Measurements from ENCODE around the gene ABCD4. TPM values are rescaled to one million over a fixed set of nuclear protein-coding genes. Genes with fewer than 3 reads are reported as not detected.
"Not testable (repeated sequence)": the region's sequence is repeated elsewhere in the genome, so short reads cannot be mapped to it uniquely, and the experiment has no call there.

Gene ABCD4
- polyA plus RNA-seq = 10 to 100 TPM; 26.3 to 34.6 (median 31.9) TPM

- Mint-ChIP-seq H3K4me1 (peaks cover 30 to 35% of the 10 kb centered on the region in 2 donors), H3K27ac (peak within 1 kb of the TSS; percentile 85 to 97 (median 93)), H3K27me3 (ENCODE audit: low read depth in 3 of 3) (peaks cover 0 to 4% (median 0%) of the 10 kb centered on the region in 3 donors), H3K36me3 (peaks cover 5 to 7% (median 6%) of the 10 kb centered on the region in 3 donors), H3K4me3 (peak within 1 kb of the TSS; percentile 94 to 100 (median 97)), H3K9me3 (no peaks in the 10 kb centered on the region)
- peak; percentile 86 to 89 (median 87) for DNase-seq
Measured at GRCh38 chr14:74302634-74303569, at the start of gene ABCD4. TSS of gene ABCD4 (minus strand) at chr14:74302934. CDS start at chr14:74302912, 22 bp downstream.

- DNase-seq = no peak
- Mint-ChIP-seq H3K4me3 (no peak overlapping the region), H3K9me3 (no peaks in the 10 kb centered on the region), H3K4me1 (no peaks in the 10 kb centered on the region), H3K27ac (no peak overlapping the region), H3K36me3 (no peaks in the 10 kb centered on the region), H3K27me3 (ENCODE audit: low read depth in 3 of 3) (peaks cover 0 to 7% (median 0%) of the 10 kb centered on the region in 3 donors)
Measured at GRCh38 chr14:74350928-74351323, 48.2 kb upstream of the ABCD4 start.

DNA sequence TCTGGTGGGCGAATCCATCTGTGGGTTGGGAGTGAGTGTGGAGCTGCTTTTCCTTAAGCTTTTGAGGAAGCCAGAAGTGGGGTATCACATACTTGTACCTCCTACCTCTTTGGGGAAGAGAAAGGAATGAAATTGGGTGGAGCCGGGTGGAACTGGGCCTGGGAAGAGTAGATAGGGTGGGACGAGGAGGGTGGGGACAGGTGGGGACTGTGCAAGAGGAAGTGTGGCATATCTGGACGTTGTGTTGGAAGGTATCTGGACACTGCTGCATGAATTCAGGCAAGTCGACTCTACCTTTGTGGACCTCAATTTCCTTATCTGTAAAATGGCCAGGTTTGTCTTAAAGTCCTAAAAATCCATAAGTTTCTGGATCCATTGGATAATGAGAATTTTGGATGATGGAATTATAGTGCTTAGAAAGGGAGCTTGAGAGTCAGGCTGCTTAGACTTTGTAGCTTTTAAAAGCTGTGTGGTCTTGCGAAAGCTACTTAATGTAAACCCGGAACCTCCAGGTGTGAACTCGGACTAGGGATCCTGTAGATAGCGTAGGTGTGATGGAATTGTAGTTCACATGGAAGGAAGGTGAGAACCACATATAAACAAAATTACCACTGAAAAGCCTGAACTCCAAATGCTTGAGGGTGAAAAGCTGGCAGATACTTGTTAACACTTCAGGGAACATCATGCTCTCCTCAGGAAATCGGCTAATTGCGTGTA, 47.6 kb upstream of the ABCD4 start:
- DNase-seq = no peak
- Mint-ChIP-seq H3K4me3 (no peak overlapping the region), H3K27ac (no peak overlapping the region), H3K36me3 (no peaks in the 10 kb centered on the region), H3K27me3 (ENCODE audit: low read depth in 3 of 3) (peaks cover 0 to 7% (median 0%) of the 10 kb centered on the region in 3 donors), H3K4me1 (no peaks in the 10 kb centered on the region), H3K9me3 (no peaks in the 10 kb centered on the region)

DNA sequence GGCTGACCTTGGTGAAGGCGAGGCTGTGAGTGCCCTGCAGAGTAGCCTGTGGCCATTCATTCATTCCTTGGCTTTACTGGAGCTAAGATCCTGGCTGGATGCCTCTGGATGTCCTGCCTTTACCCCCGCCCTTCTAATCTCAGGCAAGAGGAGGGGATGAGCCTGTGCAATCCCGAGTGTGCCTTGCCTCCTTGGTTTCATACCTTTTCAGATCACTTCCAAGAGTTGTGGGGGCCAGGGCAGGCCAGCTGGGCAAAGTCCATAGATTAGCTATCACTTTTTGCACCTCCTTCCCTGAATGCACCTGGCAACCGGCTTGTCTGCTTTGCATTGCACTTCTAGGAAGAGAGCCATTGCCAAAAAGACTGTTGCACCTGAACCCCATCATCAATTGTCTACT, 47.0 kb upstream of the ABCD4 start:
- Mint-ChIP-seq H3K36me3 (no peaks in the 10 kb centered on the region), H3K4me1 (no peaks in the 10 kb centered on the region), H3K27me3 (ENCODE audit: low read depth in 3 of 3) (peaks cover 0 to 5% (median 0%) of the 10 kb centered on the region in 3 donors), H3K9me3 (no peaks in the 10 kb centered on the region), H3K27ac (no peak overlapping the region), H3K4me3 (no peak overlapping the region)
- DNase-seq = no peak

DNA sequence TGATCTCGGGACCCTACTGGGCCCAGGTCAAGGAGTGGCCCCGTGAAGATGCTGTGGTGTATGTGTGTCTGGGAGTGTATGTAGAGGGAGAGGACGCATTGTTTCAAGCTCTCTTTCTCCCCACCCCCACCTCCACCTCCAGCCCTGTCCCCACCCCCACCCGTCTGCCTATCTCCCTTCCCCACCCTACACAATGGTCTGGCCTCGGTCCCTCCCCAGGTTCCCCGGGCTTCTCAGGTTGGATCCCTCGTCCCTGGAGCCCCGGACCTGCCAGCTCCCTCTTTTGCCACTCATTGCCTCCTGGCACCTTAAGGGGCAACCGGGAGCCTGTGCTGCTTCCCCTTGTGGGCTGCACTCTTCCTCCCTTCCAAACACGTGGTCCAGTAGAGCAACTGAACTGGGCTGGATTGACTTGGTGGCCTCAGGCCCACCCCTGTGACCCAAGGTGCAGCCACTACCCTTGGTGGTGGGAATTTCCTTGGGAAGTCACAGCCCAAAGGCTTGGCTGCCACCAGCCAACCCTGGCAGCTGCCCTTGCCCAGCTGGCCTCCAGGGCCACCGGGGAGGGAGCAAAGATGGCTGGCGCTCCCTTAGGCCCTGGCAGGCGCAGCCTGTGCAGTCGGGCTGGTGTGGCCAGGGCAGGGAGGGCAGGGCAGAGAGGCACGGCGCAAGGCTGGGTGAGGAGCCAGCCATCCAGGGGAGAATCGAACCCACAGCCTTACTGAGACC, 46.2 kb upstream of the ABCD4 start:
- H3K9me3 Mint-ChIP-seq = no peaks in the 10 kb centered on the region
- no peak overlapping the region for H3K4me3 Mint-ChIP-seq
- no peak overlapping the region for H3K27ac Mint-ChIP-seq
- H3K27me3 Mint-ChIP-seq (ENCODE audit: low read depth in 3 of 3) = peaks cover 0 to 6% (median 0%) of the 10 kb centered on the region in 3 donors
- no peak for DNase-seq
- no peaks in the 10 kb centered on the region for H3K4me1 Mint-ChIP-seq
- H3K36me3 Mint-ChIP-seq = no peaks in the 10 kb centered on the region

- no peak for DNase-seq
- peaks cover 0 to 6% (median 0%) of the 10 kb centered on the region in 3 donors for H3K27me3 Mint-ChIP-seq (ENCODE audit: low read depth in 3 of 3)
- H3K4me3 Mint-ChIP-seq = no peak within 1 kb of the TSS
- no peaks in the 10 kb centered on the region for H3K36me3 Mint-ChIP-seq
- H3K27ac Mint-ChIP-seq = no peak within 1 kb of the TSS
- H3K4me1 Mint-ChIP-seq = no peaks in the 10 kb centered on the region
- no peaks in the 10 kb centered on the region for H3K9me3 Mint-ChIP-seq
Measured at GRCh38 chr14:74348241-74348734, 45.6 kb upstream of the ABCD4 start, which contains the start of gene VRTN. TSS of gene VRTN (plus strand) at chr14:74348471. CDS start at chr14:74356784, 8,313 bp downstream.

DNA sequence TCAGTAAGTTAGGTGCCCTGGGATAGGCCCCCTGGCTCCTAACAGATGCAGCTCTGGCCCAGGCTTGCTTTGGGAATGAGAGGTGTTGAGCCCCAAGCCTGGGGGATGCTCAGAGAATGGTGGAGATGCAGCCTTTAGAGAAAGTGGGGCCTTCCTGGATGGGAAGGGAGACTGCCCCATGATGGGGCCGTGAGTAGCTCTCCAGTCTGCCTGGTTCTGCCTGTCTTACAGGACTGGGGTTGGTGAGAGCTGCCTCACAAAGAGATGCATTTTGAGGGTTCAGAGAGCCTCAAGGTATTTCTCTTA, 45.0 kb upstream of the ABCD4 start:
- Mint-ChIP-seq H3K27me3 (ENCODE audit: low read depth in 3 of 3) (peaks cover 0 to 6% (median 0%) of the 10 kb centered on the region in 3 donors), H3K27ac (no peak overlapping the region), H3K9me3 (no peaks in the 10 kb centered on the region), H3K4me1 (no peaks in the 10 kb centered on the region), H3K4me3 (no peak overlapping the region), H3K36me3 (no peaks in the 10 kb centered on the region)
- no peak for DNase-seq

GRCh38 chr14:74347097-74347794, 44.5 kb upstream of the ABCD4 start:
- H3K27ac Mint-ChIP-seq = peak overlapping the region in 1 of 6 donors; percentile 18
- peaks cover 0 to 6% (median 0%) of the 10 kb centered on the region in 3 donors for H3K27me3 Mint-ChIP-seq (ENCODE audit: low read depth in 3 of 3)
- no peak overlapping the region for H3K4me3 Mint-ChIP-seq
- no peaks in the 10 kb centered on the region for H3K4me1 Mint-ChIP-seq
- DNase-seq = no peak
- no peaks in the 10 kb centered on the region for H3K36me3 Mint-ChIP-seq
- H3K9me3 Mint-ChIP-seq = no peaks in the 10 kb centered on the region

DNA sequence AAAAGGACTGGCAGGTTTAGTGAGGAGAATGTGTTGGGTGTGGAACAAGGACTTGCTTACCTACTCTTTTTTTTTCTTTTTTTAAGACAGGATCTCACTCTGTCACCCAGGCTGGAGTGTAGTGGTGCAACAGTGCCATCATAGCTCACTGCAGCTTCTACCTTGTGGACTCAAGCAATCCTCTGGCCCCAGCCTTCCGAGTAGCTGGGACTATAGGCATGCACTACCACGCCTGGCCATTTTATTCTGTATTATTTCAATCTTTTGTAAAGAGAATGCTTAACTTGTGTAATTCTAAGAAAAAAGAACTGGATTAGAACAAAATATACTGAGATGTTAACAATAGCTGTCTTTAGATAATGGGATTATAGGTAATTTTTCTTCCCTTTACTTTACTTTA, 43.6 kb upstream of the ABCD4 start:
- DNase-seq = no peak
- Mint-ChIP-seq H3K4me3 (no peak overlapping the region), H3K36me3 (no peaks in the 10 kb centered on the region), H3K27me3 (ENCODE audit: low read depth in 3 of 3) (peaks cover 0 to 6% (median 0%) of the 10 kb centered on the region in 3 donors), H3K27ac (no peak overlapping the region), H3K4me1 (no peaks in the 10 kb centered on the region), H3K9me3 (no peaks in the 10 kb centered on the region)

GRCh38 chr14:74333909-74334308, 31.2 kb upstream of the ABCD4 start:
- Mint-ChIP-seq H3K36me3 (no peaks in the 10 kb centered on the region), H3K4me3 (no peak overlapping the region), H3K27ac (no peak overlapping the region), H3K4me1 (no peaks in the 10 kb centered on the region), H3K27me3 (ENCODE audit: low read depth in 3 of 3) (peaks cover 1 to 8% (median 3%) of the 10 kb centered on the region in 3 donors), H3K9me3 (no peaks in the 10 kb centered on the region)
- DNase-seq = no peak

DNA sequence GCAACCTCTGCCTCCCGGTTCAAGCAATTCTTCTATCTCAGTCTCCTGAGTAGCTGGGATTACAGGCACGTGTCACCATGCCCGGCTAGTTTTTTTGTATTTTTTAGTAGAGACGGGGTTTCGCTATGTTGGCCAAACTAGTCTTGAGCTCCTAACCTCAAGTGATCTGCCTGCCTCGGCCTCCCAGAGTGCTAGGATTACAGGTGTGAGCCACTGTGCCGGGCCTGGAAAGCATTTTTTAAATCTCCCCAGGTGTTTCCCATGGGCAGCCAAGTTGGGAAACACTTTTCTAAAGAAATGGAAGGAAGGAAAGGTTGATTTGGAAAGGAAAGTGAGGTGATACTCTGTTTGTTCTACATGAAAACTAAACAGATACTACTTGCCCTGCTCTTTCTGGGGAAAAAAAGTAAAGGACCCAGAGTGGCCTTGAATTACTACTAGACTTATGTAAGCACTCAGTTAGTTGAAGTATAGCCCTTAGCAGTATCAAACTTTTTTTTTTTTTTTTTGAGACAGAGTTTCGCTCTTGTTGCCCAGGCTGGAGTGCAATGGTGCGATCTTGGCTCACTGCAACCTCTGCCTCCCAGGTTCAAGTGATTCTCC, 27.3 kb upstream of the ABCD4 start:
- H3K4me3 Mint-ChIP-seq, H3K9me3 Mint-ChIP-seq: not testable (repeated sequence)

GRCh38 chr14:74326369-74327152, 23.8 kb upstream of the ABCD4 start:
- Mint-ChIP-seq H3K36me3 (no peaks in the 10 kb centered on the region), H3K4me3 (no peak overlapping the region), H3K4me1 (no peaks in the 10 kb centered on the region), H3K9me3 (no peaks in the 10 kb centered on the region), H3K27me3 (ENCODE audit: low read depth in 3 of 3) (peaks cover 5 to 11% (median 7%) of the 10 kb centered on the region in 3 donors), H3K27ac (no peak overlapping the region)
- no peak for DNase-seq

More for the DNA sequence above, 27.3 kb upstream of the ABCD4 start:
- DNase-seq; H3K4me1 Mint-ChIP-seq; H3K27ac Mint-ChIP-seq; H3K36me3 Mint-ChIP-seq; H3K27me3 Mint-ChIP-seq (ENCODE audit: low read depth in 3 of 3): not testable (repeated sequence)

Data from immature natural killer cell (primary cell).